ENCODE data around the gene ZNF354B. TPM values are rescaled to one million over a fixed set of nuclear protein-coding genes. Genes with fewer than 3 reads are reported as not detected.
"Not testable (repeated sequence)": the region's sequence is repeated elsewhere in the genome, so short reads cannot be mapped to it uniquely, and the experiment has no call there.

ZNF354B gene
- total RNA-seq, 1 experiment from 2014 or later = 19.2 TPM

DNA sequence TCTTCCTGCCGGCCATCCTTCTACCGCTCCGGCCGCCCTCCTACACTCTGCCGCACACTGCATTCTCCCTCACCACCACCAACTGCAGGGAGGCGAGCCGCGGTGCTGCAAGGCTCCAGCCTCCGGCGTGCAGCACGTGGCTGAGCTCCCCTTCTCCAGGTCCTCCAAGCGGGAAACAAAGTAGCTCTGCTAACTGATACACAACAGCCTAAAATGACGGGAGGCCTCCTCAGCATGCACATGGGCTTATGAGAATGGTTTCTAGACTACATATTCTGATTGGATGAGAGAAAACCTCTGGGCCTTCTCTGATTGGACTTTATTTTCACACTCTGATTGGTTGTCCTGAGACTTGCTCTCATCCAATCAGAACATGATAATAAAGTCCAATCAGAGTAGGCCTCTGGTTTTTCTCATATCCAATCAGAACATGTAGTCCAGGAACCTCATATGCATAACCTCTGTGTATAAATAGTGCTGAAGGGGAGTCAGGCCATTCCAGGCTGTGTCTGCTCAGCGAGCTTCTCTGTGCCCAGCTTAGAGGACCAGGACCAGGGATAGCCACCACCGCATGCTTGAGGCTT is 27.0 kb upstream of the ZNF354B start:
- Mint-ChIP-seq H3K27ac (ENCODE audit: unreplicated experiment) (no peak overlapping the region), H3K36me3 (ENCODE audit: insufficient read depth, unreplicated experiment) (no peaks in the 10 kb centered on the region), H3K4me3 (ENCODE audit: low read depth, unreplicated experiment) (no peak overlapping the region), H3K27me3 (ENCODE audit: unreplicated experiment) (no peaks in the 10 kb centered on the region), H3K9me3 (ENCODE audit: low read depth, unreplicated experiment) (peaks cover 27% of the 10 kb centered on the region), H3K4me1 (ENCODE audit: low read depth, unreplicated experiment) (no peaks in the 10 kb centered on the region)
- intact Hi-C loops (cut with micrococcal nuclease; ENCODE audit: unreplicated experiment) = loop anchor here (10.0 kb wide), 1 partner anchor 1842 kb away; no protein-coding TSS in a partner anchor
- no peak for DNase-seq
- CTCF ChIA-PET = no interaction called here
- no TSS peak for BruUV-seq (replicated peaks)
- TF ChIP-seq, protein P1, sequence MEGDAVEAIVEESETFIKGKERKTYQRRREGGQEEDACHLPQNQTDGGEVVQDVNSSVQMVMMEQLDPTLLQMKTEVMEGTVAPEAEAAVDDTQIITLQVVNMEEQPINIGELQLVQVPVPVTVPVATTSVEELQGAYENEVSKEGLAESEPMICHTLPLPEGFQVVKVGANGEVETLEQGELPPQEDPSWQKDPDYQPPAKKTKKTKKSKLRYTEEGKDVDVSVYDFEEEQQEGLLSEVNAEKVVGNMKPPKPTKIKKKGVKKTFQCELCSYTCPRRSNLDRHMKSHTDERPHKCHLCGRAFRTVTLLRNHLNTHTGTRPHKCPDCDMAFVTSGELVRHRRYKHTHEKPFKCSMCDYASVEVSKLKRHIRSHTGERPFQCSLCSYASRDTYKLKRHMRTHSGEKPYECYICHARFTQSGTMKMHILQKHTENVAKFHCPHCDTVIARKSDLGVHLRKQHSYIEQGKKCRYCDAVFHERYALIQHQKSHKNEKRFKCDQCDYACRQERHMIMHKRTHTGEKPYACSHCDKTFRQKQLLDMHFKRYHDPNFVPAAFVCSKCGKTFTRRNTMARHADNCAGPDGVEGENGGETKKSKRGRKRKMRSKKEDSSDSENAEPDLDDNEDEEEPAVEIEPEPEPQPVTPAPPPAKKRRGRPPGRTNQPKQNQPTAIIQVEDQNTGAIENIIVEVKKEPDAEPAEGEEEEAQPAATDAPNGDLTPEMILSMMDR (IDR thresholded peaks at IDR 0.05; ENCODE audit: unreplicated experiment) = no peak

GRCh38 chr5:178836628-178837027 is 23.1 kb upstream of the ZNF354B start:
- H3K9me3 Mint-ChIP-seq (ENCODE audit: low read depth, unreplicated experiment) = peaks cover 15% of the 10 kb centered on the region
- TF ChIP-seq, protein P1 (IDR thresholded peaks at IDR 0.05; ENCODE audit: unreplicated experiment) = no peak
- no peak overlapping the region for H3K27ac Mint-ChIP-seq (ENCODE audit: unreplicated experiment)
- no peaks in the 10 kb centered on the region for H3K4me1 Mint-ChIP-seq (ENCODE audit: low read depth, unreplicated experiment)
- intact Hi-C loops (cut with micrococcal nuclease; ENCODE audit: unreplicated experiment) = loop anchor here (10.0 kb wide), 1 partner anchor 1838 kb away; no protein-coding TSS in a partner anchor
- DNase-seq = no peak
- H3K4me3 Mint-ChIP-seq (ENCODE audit: low read depth, unreplicated experiment) = no peak overlapping the region
- no TSS peak for BruUV-seq (replicated peaks)
- CTCF ChIA-PET = no interaction called here
- no peaks in the 10 kb centered on the region for H3K27me3 Mint-ChIP-seq (ENCODE audit: unreplicated experiment)
- peaks cover 3% of the 10 kb centered on the region for H3K36me3 Mint-ChIP-seq (ENCODE audit: insufficient read depth, unreplicated experiment)

DNA sequence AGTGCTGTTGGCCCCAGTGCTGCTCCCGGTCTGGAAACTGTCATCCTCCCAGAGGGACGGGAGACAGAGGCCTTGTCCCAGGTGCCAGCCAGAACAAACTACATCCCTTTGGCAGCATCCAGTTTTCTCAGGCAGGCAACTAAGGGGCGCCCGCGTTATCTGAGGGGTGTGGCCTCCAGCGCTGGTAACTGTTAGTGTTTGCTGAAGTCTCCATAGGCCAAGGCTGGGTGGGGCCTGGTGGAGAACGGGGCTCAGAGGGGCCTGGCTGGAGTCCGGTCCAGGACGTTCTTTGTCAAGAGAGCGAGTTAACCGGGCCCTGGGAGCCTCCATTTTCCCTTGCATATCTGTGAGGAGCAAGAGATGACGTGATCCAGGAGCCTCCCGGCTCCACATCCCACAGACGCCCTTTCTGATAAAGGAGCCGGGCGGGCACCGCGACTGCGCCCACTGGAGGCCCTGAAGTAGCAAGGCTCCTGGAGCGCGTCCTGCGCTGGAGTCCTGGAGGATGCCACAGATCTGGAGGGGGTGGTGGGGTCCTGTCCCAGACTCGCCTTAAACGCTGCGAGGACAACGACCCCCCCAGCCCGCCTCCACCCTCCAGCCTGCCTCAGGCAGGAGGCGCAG is 20.9 kb upstream of the ZNF354B start:
- CTCF ChIA-PET; H3K27ac Mint-ChIP-seq (ENCODE audit: unreplicated experiment); H3K36me3 Mint-ChIP-seq (ENCODE audit: insufficient read depth, unreplicated experiment); H3K27me3 Mint-ChIP-seq (ENCODE audit: unreplicated experiment); BruUV-seq (replicated peaks); H3K4me1 Mint-ChIP-seq (ENCODE audit: low read depth, unreplicated experiment); H3K4me3 Mint-ChIP-seq (ENCODE audit: low read depth, unreplicated experiment); DNase-seq: not testable (repeated sequence)
- intact Hi-C loops (cut with micrococcal nuclease; ENCODE audit: unreplicated experiment) = loop anchor here (10.0 kb wide), 1 partner anchor 1836 kb away; no protein-coding TSS in a partner anchor
- peaks cover 14% of the 10 kb centered on the region for H3K9me3 Mint-ChIP-seq (ENCODE audit: low read depth, unreplicated experiment)

DNA sequence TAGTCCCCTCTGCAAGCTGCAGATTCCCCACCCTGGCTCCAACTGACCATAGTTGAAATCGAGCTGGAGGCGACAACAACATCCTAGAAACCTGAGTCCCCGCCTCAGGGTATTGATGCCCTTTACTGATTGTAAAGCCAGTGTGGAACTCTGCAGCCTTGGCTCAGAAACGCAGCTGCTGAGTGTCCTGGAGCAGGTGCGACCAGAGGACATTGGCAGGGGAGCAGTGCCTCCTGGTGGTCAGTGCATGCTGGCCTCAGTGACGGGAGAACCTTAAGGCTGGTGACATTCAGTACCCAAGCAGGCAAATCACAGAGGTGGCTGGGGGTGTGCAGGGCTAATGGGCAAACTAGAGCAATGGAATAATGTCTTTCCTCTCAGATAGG is 20.4 kb upstream of the ZNF354B start:
- intact Hi-C loops (cut with micrococcal nuclease; ENCODE audit: unreplicated experiment) = loop anchor here (10.0 kb wide), 1 partner anchor 1835 kb away; no protein-coding TSS in a partner anchor
- Mint-ChIP-seq H3K9me3 (ENCODE audit: low read depth, unreplicated experiment) (peaks cover 15% of the 10 kb centered on the region), H3K27me3 (ENCODE audit: unreplicated experiment) (no peaks in the 10 kb centered on the region), H3K36me3 (ENCODE audit: insufficient read depth, unreplicated experiment) (peaks cover 3% of the 10 kb centered on the region), H3K4me3 (ENCODE audit: low read depth, unreplicated experiment) (no peak overlapping the region), H3K4me1 (ENCODE audit: low read depth, unreplicated experiment) (no peaks in the 10 kb centered on the region), H3K27ac (ENCODE audit: unreplicated experiment) (no peak overlapping the region)
- CTCF ChIA-PET = no interaction called here
- no TSS peak for BruUV-seq (replicated peaks)
- TF ChIP-seq, protein P1 (IDR thresholded peaks at IDR 0.05; ENCODE audit: unreplicated experiment) = no peak
- peak; percentile 27 for DNase-seq

DNA sequence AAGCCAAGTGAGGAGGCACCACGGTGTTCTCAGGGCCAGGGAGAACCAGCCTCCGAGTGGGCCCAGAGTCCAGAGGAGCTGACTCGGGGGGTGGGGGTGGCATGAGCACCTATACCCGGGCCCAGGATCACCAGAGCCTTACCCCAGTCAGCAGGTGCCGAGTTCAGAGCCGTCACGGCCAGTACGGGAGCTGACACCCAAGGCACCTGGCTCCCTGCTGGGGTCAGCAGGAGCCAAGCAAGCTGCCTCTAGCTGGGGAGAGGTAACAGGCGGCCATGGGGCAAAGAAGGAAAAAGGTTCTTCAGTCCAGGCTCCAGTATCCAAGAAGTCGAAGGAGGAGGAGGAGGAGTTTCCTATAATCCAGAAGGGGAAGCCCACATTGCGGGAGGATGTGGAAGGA is 19.4 kb upstream of the ZNF354B start:
- CTCF ChIA-PET; H3K27ac Mint-ChIP-seq (ENCODE audit: unreplicated experiment); H3K4me3 Mint-ChIP-seq (ENCODE audit: low read depth, unreplicated experiment); H3K4me1 Mint-ChIP-seq (ENCODE audit: low read depth, unreplicated experiment); intact Hi-C loops (cut with micrococcal nuclease; ENCODE audit: unreplicated experiment); BruUV-seq (replicated peaks); DNase-seq; H3K36me3 Mint-ChIP-seq (ENCODE audit: insufficient read depth, unreplicated experiment); H3K27me3 Mint-ChIP-seq (ENCODE audit: unreplicated experiment): not testable (repeated sequence)
- H3K9me3 Mint-ChIP-seq (ENCODE audit: low read depth, unreplicated experiment) = peaks cover 16% of the 10 kb centered on the region
